OCI-LY7 (cell line): ENCODE measurements around the gene CYB5A. TPM values are rescaled to one million over a fixed set of nuclear protein-coding genes. Genes with fewer than 3 reads are reported as not detected.

Experiments used
- BruUV-seq: library from RNA; stranded (reverse); fragments of 400-500 nt; replicated peaks from 2 replicates; lab custom pipeline; 2021; lab: Mats Ljungman, UMichigan
- CTCF ChIA-PET: fragments of 300-600 bp; sonication (Branson Sonifier 250); formaldehyde crosslinking; loops from one replicate; lab custom pipeline; 2022; ENCODE audit warnings: antibody characterized with exemption; ENCODE audit not compliant: unreplicated experiment; lab: Charles Lee
- POLR2A ChIA-PET: fragments of 300-600 bp; sonication (Branson Sonifier 250); formaldehyde crosslinking; loops from one replicate; lab custom pipeline; 2022; ENCODE audit warnings: antibody characterized with exemption; lab: Charles Lee
- DNase-seq: peaks from one replicate; pipeline ENCODE4 v3.0.0-alpha.2; 2015; ENCODE audit warnings: low spot score
- H2AFZ ChIP-seq: fragments of 200-600 bp; sonication (generic), shearing (Covaris generic); 2 replicates; pipeline ENCODE4 v1.6.1; 2014; ENCODE audit warnings: mild to moderate bottlenecking, antibody characterized with exemption, low read length, moderate library complexity
- H3K27ac ChIP-seq: fragments of 200-600 bp; sonication (generic); 2 replicates; pipeline ENCODE4 v1.5.1; 2014; ENCODE audit warnings: mixed run types, low read depth, mild to moderate bottlenecking, moderate library complexity, low read length, inconsistent platforms; ENCODE audit not compliant: poor library complexity, severe bottlenecking
- H3K36me3 ChIP-seq: fragments of 200-600 bp; sonication (generic); 2 replicates; pipeline ENCODE4 v1.6.1; 2014; ENCODE audit warnings: mild to moderate bottlenecking, antibody characterized with exemption, low read length, moderate library complexity, mixed read lengths; ENCODE audit not compliant: insufficient read depth
- H3K4me1 ChIP-seq: fragments of 200-600 bp; sonication (generic); 2 replicates; pipeline ENCODE4 v1.5.1; 2014; ENCODE audit warnings: mild to moderate bottlenecking, low read length; ENCODE audit not compliant: insufficient read depth, poor library complexity, severe bottlenecking
- H3K4me2 ChIP-seq: fragments of 200-600 bp; sonication (generic); 2 replicates; pipeline ENCODE4 v1.6.1; 2014; ENCODE audit warnings: mild to moderate bottlenecking, low read length
- H3K4me3 ChIP-seq: fragments of 200-600 bp; sonication (generic); 2 replicates; pipeline ENCODE4 v1.5.1; 2014; ENCODE audit warnings: mild to moderate bottlenecking, low read depth, low read length; ENCODE audit not compliant: poor library complexity, severe bottlenecking
- H3K79me2 ChIP-seq: fragments of 200-600 bp; sonication (generic); 2 replicates; pipeline ENCODE4 v1.6.1; 2016; ENCODE audit warnings: low read depth, mild to moderate bottlenecking, low read length, moderate library complexity, mixed read lengths; ENCODE audit not compliant: insufficient read depth
- H3K9me2 ChIP-seq: fragments of 200-600 bp; sonication (generic); 2 replicates; pipeline ENCODE4 v1.6.1; 2016; ENCODE audit warnings: mild to moderate bottlenecking, low read length, mixed read lengths; ENCODE audit not compliant: insufficient read depth
- H3K9me3 ChIP-seq: fragments of 200-600 bp; sonication (generic); 2 replicates; pipeline ENCODE4 v1.6.1; 2014; ENCODE audit warnings: mild to moderate bottlenecking, mixed run types, low read length, mixed read lengths
- H4K20me1 ChIP-seq: fragments of 200-600 bp; sonication (generic); 2 replicates; pipeline ENCODE4 v1.6.1; 2014; ENCODE audit warnings: mild to moderate bottlenecking, antibody characterized with exemption, low read length, moderate library complexity, mixed read lengths; ENCODE audit not compliant: insufficient read depth
- EZH2phosphoT487 ChIP-seq: fragments of 200-600 bp; sonication (generic); IDR thresholded peaks from 2 replicates; pipeline ENCODE4 v1.6.1; 2018; ENCODE audit warnings: low read depth, borderline replicate concordance, mild to moderate bottlenecking, mixed run types, antibody characterized with exemption, low read length, moderate library complexity, mixed read lengths
- intact Hi-C: fragments of 100-400 bp; cut with micrococcal nuclease; formaldehyde crosslinking; loops from one replicate; pipeline ENCODE4 v1.10.0; 2022; ENCODE audit not compliant: unreplicated experiment
- total RNA-seq, 2 experiments: library from RNA; depleted of rRNA in 1 of 2; stranded (reverse); fragments of >200 nt in 1 of 2; shearing (Covaris generic) in 1 of 2; gene quantifications; 2 replicates each; pipeline ENCODE4 v1.2.3, GENCODE V29; 2014 to 2022
- TF ChIP-seq, protein P1 (sequence below): fragments of 200-600 bp; sonication (generic); conservative IDR thresholded peaks from 2 replicates; pipeline ENCODE4 v1.5.1; 2014; ENCODE audit warnings: mild to moderate bottlenecking, antibody characterized with exemption, low read length, moderate library complexity, mixed read lengths

Gene CYB5A
- total RNA-seq, 2 experiments from 2014 or later = not detected

DNA sequence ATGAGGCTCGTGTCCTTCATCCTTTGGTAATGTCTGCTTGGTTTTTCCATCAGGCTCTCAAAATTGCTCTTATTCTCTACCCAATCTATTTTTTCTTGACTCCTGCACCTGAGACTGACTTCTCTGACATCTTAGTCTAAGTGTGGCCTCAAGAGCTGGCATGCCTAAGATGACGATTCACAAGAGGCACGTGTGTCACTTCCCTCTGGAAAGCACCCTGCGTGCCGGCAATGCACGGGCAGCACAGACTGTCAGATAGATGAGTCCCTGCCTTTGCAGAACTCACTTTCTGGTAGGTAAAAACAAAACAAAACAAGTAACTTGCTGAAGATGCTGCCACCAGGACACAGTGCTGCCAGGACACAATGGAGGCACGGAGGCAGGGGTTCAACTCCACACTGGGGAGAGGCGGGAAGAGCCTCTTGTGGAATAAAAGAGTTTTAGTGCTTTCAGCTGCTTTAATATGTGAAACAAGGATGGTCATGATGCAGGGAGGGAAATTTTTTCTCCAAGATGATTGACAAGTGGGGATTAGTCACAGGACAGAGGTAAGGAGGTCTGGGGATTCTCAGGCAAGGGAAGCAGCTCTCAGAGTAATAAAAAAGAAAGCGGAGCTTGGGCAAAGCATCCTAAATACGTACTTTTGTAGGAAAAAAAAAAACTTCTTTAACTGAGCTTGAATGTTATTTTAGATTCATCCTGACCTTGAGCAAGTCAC lies 27.3 kb downstream of the CYB5A start:
- intact Hi-C loops = no loop called here
- TF ChIP-seq, protein P1, sequence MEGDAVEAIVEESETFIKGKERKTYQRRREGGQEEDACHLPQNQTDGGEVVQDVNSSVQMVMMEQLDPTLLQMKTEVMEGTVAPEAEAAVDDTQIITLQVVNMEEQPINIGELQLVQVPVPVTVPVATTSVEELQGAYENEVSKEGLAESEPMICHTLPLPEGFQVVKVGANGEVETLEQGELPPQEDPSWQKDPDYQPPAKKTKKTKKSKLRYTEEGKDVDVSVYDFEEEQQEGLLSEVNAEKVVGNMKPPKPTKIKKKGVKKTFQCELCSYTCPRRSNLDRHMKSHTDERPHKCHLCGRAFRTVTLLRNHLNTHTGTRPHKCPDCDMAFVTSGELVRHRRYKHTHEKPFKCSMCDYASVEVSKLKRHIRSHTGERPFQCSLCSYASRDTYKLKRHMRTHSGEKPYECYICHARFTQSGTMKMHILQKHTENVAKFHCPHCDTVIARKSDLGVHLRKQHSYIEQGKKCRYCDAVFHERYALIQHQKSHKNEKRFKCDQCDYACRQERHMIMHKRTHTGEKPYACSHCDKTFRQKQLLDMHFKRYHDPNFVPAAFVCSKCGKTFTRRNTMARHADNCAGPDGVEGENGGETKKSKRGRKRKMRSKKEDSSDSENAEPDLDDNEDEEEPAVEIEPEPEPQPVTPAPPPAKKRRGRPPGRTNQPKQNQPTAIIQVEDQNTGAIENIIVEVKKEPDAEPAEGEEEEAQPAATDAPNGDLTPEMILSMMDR = no peak
- TF ChIP-seq EZH2phosphoT487 = no peak
- H3K4me2 ChIP-seq = no peak overlapping the region
- no peaks in the 10 kb centered on the region for H3K9me3 ChIP-seq
- H3K4me1 ChIP-seq = no peaks in the 10 kb centered on the region
- H2AFZ ChIP-seq = no peak overlapping the region
- DNase-seq = no peak
- H3K4me3 ChIP-seq = no peak overlapping the region
- no TSS peak for BruUV-seq
- H3K9me2 ChIP-seq = no peaks in the 10 kb centered on the region
- no peaks in the 10 kb centered on the region for H4K20me1 ChIP-seq
- no peak overlapping the region for H3K27ac ChIP-seq
- ChIA-PET CTCF (no interaction called here), POLR2A (no interaction called here)
- no peaks in the 10 kb centered on the region for H3K36me3 ChIP-seq
- H3K79me2 ChIP-seq = no peaks in the 10 kb centered on the region

DNA sequence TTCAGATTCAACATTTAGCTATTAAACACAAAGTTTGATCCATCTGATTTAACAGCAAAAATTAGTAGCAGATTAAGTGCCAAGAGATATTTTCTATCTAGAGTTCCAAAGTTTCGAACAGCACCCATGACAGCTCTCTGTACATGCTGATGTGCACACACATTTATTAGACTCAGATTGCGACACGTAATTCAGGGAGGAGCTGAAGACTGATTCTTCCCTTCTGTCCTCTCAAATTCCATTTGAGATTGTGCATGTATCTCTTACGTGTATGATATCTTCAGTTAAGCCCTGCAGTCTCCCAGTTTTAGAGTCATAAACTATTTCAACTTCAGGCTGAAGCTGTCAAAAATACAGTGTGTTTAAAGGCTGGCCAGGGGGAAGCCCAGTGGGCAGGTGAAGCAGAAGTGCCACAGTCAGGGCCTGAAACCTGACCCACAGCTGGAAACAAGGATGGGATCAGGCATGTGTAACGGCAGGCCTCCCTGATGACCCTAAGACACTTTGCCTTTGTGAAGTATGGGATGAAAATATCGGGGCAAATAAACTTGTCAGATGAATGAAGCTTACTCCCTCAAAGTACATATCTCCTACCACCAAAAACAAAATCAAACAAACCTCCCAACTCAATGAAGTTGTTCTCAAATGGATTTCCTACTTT lies 30.6 kb downstream of the CYB5A start:
- Histone ChIP-seq H3K4me2 (no peak overlapping the region), H3K36me3 (no peaks in the 10 kb centered on the region), H3K4me1 (no peaks in the 10 kb centered on the region), H2AFZ (no peak overlapping the region), H4K20me1 (no peaks in the 10 kb centered on the region), H3K79me2 (no peaks in the 10 kb centered on the region), H3K9me3 (no peaks in the 10 kb centered on the region), H3K4me3 (no peak overlapping the region), H3K9me2 (no peaks in the 10 kb centered on the region), H3K27ac (no peak overlapping the region)
- DNase-seq = no peak
- intact Hi-C loops = no loop called here
- POLR2A ChIA-PET = no interaction called here
- no peak for TF ChIP-seq EZH2phosphoT487
- TF ChIP-seq, protein P1 = no peak
- CTCF ChIA-PET = no interaction called here
- BruUV-seq = no TSS peak

DNA sequence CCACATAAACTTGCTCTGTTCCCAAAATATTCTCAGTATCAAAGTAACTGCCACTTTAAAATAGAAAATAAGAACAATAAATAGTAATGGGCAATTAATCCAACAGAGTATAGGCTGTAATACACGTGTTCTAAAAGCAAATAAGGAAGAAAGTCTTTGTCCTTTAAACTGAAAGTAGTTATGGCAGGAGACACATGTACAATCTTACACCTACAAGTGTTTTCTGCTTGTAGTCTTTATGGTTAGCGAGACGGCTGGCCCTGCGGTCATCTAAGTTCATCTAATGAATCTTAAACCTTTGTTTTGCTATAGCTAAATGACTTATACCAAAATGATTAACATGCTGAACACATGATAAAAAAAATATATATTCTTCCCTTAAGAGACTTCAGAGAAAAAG lies 32.4 kb downstream of the CYB5A start:
- no peaks in the 10 kb centered on the region for H3K79me2 ChIP-seq
- no peak overlapping the region for H3K4me2 ChIP-seq
- BruUV-seq = no TSS peak
- H3K9me2 ChIP-seq = no peaks in the 10 kb centered on the region
- CTCF ChIA-PET = no interaction called here
- POLR2A ChIA-PET = no interaction called here
- no peaks in the 10 kb centered on the region for H4K20me1 ChIP-seq
- TF ChIP-seq EZH2phosphoT487 = no peak
- TF ChIP-seq, protein P1 = no peak
- DNase-seq = no peak
- no peaks in the 10 kb centered on the region for H3K36me3 ChIP-seq
- H3K9me3 ChIP-seq = no peaks in the 10 kb centered on the region
- intact Hi-C loops = no loop called here
- no peak overlapping the region for H3K27ac ChIP-seq
- no peak overlapping the region for H3K4me3 ChIP-seq
- H3K4me1 ChIP-seq = no peaks in the 10 kb centered on the region
- no peak overlapping the region for H2AFZ ChIP-seq
